Measurements from ENCODE around the gene HOXB9. TPM values are rescaled to one million over a fixed set of nuclear protein-coding genes. Genes with fewer than 3 reads are reported as not detected.
A peak's percentile ranks its signal among the peaks of the same experiment; 100 is the strongest.

HOXB9 gene
- polyA plus RNA-seq, 3 donors = not detected

- peaks cover 0 to 37% of the 10 kb centered on the region in 2 donors for H3K9me3 ChIP-seq (replicated peaks in 1 of 2; ENCODE audit: control insufficient read depth in 1 of 2, insufficient read depth in 1 of 2, low read length in 2 of 2)
- WGBS (ENCODE audit: insufficient coverage) = 20% methylated on average over 27 of the region's 37 CpGs
- H4K20me1 ChIP-seq (ENCODE audit: insufficient read depth, low read length) = no peaks in the 10 kb centered on the region
- H3K9ac ChIP-seq (ENCODE audit: insufficient read depth, low read length, poor library complexity, severe bottlenecking) = no peak overlapping the region
- Mint-ChIP-seq H3K27ac (no peak overlapping the region), H3K36me3 (peaks cover 12 to 31% of the 10 kb centered on the region in 2 donors), H3K4me1 (peaks cover 50% of the 10 kb centered on the region), H3K27me3 (ENCODE audit: low read depth in 3 of 3) (peaks cover 99 to 100% (median 100%) of the 10 kb centered on the region in 3 donors), H3K4me3 (peak overlapping the region in 1 of 2 donors; percentile 92), H3K9me3 (peaks cover 0 to 38% (median 15%) of the 10 kb centered on the region in 7 donors)
- no peak overlapping the region for H2AFZ ChIP-seq (ENCODE audit: insufficient read depth, low read depth, low read length, poor library complexity, severe bottlenecking)
- no peak overlapping the region for H3K4me3 ChIP-seq (replicated peaks in 1 of 3; ENCODE audit: low read depth in 2 of 3, low read length in 3 of 3)
- no peak overlapping the region for H3K4me2 ChIP-seq (replicated peaks; ENCODE audit: extremely low read depth, low read length, poor library complexity, severe bottlenecking)
- no peak overlapping the region for H3K27ac ChIP-seq (ENCODE audit: low read depth in 1 of 2, low read length in 2 of 2)
- intact Hi-C loops (cut with micrococcal nuclease) = loop anchor here (5.0 kb wide), 2 partner anchors 102 to 257 kb away; no protein-coding TSS in a partner anchor
- H3K79me2 ChIP-seq (ENCODE audit: insufficient read depth, low read length) = no peaks in the 10 kb centered on the region
- H3K27me3 ChIP-seq (ENCODE audit: control insufficient read depth in 2 of 2, insufficient read depth in 2 of 2, low read length in 2 of 2) = peaks cover 78 to 100% of the 10 kb centered on the region in 2 donors
- TF ChIP-seq, protein P1, sequence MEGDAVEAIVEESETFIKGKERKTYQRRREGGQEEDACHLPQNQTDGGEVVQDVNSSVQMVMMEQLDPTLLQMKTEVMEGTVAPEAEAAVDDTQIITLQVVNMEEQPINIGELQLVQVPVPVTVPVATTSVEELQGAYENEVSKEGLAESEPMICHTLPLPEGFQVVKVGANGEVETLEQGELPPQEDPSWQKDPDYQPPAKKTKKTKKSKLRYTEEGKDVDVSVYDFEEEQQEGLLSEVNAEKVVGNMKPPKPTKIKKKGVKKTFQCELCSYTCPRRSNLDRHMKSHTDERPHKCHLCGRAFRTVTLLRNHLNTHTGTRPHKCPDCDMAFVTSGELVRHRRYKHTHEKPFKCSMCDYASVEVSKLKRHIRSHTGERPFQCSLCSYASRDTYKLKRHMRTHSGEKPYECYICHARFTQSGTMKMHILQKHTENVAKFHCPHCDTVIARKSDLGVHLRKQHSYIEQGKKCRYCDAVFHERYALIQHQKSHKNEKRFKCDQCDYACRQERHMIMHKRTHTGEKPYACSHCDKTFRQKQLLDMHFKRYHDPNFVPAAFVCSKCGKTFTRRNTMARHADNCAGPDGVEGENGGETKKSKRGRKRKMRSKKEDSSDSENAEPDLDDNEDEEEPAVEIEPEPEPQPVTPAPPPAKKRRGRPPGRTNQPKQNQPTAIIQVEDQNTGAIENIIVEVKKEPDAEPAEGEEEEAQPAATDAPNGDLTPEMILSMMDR (IDR thresholded peaks at IDR 0.05) = peak; percentile 82
- peaks cover 27 to 38% of the 10 kb centered on the region in 2 donors for H3K4me1 ChIP-seq (ENCODE audit: control insufficient read depth in 1 of 2, insufficient read depth in 2 of 2, low read length in 2 of 2)
- DNase-seq = peak; percentile 53 to 66 (median 54)
- H3K36me3 ChIP-seq (replicated peaks in 1 of 2; ENCODE audit: control insufficient read depth in 1 of 2, insufficient read depth in 2 of 2, low read length in 2 of 2) = no peaks in the 10 kb centered on the region
These were observed 32.2 kb downstream of the HOXB9 start for GRCh38 chr17:48593840-48594537.

DNA sequence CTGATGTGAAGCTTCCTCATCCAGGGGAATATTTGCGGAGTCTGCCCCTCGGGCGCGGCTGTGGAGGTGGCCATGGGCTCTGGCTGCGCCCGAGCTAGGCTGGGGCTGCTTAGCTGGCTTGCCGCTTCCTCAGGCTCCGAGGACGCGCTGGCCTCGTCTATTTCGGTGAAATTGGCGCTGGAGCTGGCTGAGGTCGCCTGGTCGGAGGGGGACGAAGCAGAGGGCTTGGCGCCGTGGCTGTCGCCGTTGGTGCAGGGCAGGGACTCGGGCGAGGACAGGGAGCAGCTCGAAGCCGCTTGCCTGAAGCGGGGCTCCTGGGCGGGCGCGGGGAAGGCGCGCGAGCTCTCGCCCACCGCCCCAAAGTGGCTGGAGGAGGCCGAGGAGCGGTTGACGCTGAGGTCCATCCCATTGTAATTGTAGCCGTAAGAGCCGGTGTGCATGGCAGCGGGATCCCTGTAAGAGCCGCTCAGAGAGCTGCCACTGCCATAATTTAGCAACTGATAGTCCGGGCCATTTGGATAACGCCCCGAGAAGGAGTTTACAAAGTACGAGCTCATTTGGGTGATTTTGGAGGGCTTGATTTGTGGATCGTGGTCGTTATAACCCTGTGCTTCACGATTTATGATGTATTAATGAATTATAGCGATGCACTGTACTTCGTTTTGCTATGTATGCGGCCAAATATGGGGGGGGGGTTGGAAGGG is 32.9 kb downstream of the HOXB9 start, which contains the start of gene HOXB5:
TSS of gene HOXB5 (minus strand) at position 654 of the 704 bp plus-strand sequence. CDS start at position 557, 97 bp downstream.
- no peaks in the 10 kb centered on the region for H3K79me2 ChIP-seq (ENCODE audit: insufficient read depth, low read length)
- Mint-ChIP-seq H3K27me3 (ENCODE audit: low read depth in 3 of 3) (peaks cover 99 to 100% (median 100%) of the 10 kb centered on the region in 3 donors), H3K4me1 (peaks cover 47% of the 10 kb centered on the region), H3K9me3 (peaks cover 0 to 35% (median 15%) of the 10 kb centered on the region in 7 donors), H3K36me3 (peaks cover 12 to 33% of the 10 kb centered on the region in 2 donors), H3K27ac (no peak within 1 kb of the TSS), H3K4me3 (peak within 1 kb of the TSS; percentile 31 to 92)
- H3K36me3 ChIP-seq (replicated peaks in 1 of 2; ENCODE audit: control insufficient read depth in 1 of 2, insufficient read depth in 2 of 2, low read length in 2 of 2) = no peaks in the 10 kb centered on the region
- peaks cover 0 to 30% of the 10 kb centered on the region in 2 donors for H3K9me3 ChIP-seq (replicated peaks in 1 of 2; ENCODE audit: control insufficient read depth in 1 of 2, insufficient read depth in 1 of 2, low read length in 2 of 2)
- no peak within 1 kb of the TSS for H3K27ac ChIP-seq (ENCODE audit: low read depth in 1 of 2, low read length in 2 of 2)
- H3K9ac ChIP-seq (ENCODE audit: insufficient read depth, low read length, poor library complexity, severe bottlenecking) = no peak within 1 kb of the TSS
- intact Hi-C loops (cut with micrococcal nuclease) = loop anchor here (5.0 kb wide), 2 partner anchors 101 to 256 kb away; no protein-coding TSS in a partner anchor
- peaks cover 25 to 35% of the 10 kb centered on the region in 2 donors for H3K4me1 ChIP-seq (ENCODE audit: control insufficient read depth in 1 of 2, insufficient read depth in 2 of 2, low read length in 2 of 2)
- H2AFZ ChIP-seq (ENCODE audit: insufficient read depth, low read depth, low read length, poor library complexity, severe bottlenecking) = no peak within 1 kb of the TSS
- DNase-seq = no peak
- under 1% methylated on average over 44 of the region's 50 CpGs for WGBS (ENCODE audit: insufficient coverage)
- TF ChIP-seq, protein P1 (IDR thresholded peaks at IDR 0.05) = no peak
- H4K20me1 ChIP-seq (ENCODE audit: insufficient read depth, low read length) = no peaks in the 10 kb centered on the region
- peak within 1 kb of the TSS; percentile 11 for H3K4me2 ChIP-seq (replicated peaks; ENCODE audit: extremely low read depth, low read length, poor library complexity, severe bottlenecking)
- H3K4me3 ChIP-seq (replicated peaks in 1 of 3; ENCODE audit: low read depth in 2 of 3, low read length in 3 of 3) = no peak within 1 kb of the TSS
- H3K27me3 ChIP-seq (ENCODE audit: control insufficient read depth in 2 of 2, insufficient read depth in 2 of 2, low read length in 2 of 2) = peaks cover 78 to 100% of the 10 kb centered on the region in 2 donors
